SK-N-MC (cell line): Measurements from ENCODE around the gene SCAND1.

Experiments used
- EZH2 ChIP-seq: fragments of 200-600 bp; sonication (generic); IDR thresholded peaks from one replicate; pipeline ENCODE4 v1.6.1; 2017; ENCODE audit warnings: antibody characterized with exemption
- POLR2AphosphoS5 ChIP-seq: IDR thresholded peaks from 2 replicates; pipeline ENCODE4 v1.6.1; 2012; ENCODE audit warnings: mild to moderate bottlenecking, low read depth, low read length, borderline replicate concordance

DNA sequence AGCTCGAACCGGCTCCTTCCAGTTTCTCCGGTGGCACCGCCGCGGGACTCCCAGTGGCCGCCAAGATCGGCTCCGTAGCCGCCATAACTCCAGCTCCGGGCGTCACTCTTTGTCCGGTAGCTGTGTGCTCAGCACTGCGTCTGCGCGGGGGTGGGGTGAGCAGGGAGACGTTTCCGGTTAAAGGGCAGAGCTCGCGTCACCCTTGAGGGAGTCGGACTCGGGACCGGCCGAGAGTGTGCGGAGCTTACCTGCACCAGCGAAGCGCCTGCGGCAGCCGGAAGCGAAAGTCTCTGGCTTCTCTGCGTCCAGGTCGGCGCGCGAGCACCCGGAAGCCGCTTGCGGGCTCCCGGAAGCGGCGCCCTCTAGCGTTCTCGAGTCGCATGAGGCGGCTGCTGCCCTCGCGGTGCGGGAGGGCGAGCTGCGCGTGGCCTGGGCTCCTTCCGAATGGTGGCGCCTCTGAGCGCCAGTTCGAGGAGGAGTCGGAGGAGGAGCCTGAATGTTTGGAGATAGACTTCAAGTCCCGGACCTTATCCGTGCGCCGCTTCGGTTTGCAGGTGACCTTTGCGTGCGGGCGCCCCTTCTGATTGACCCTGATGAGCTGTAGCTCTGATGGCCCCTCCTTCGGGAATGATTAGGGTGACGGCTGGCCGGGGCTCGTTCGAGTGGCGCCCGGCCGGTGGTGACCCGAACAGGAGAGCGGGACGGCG lies at the start of gene SCAND1:
- TF ChIP-seq POLR2AphosphoS5 (peak; percentile 95), EZH2 (no peak)
